ENCODE measurements around the gene HSD17B3. TPM values are rescaled to one million over a fixed set of nuclear protein-coding genes. Genes with fewer than 3 reads are reported as not detected.
A peak's percentile ranks its signal among the peaks of the same experiment; 100 is the strongest.
"Not testable (repeated sequence)": the region's sequence is repeated elsewhere in the genome, so short reads cannot be mapped to it uniquely, and the experiment has no call there.

The HSD17B3 gene
- total RNA-seq, 1 donor from 2014 or later: not detected

GRCh38 chr9:96201140-96201539 lies 100.8 kb downstream of the HSD17B3 start:
- DNase-seq (ENCODE audit: low read depth): no peak

- DNase-seq (ENCODE audit: low read depth): no peak
These were observed 103.0 kb downstream of the HSD17B3 start for GRCh38 chr9:96199006-96199405.

- no peak for DNase-seq (ENCODE audit: low read depth)
These were observed 106.4 kb downstream of the HSD17B3 start for GRCh38 chr9:96195541-96195940.

- DNase-seq (ENCODE audit: low read depth): peak; percentile 46
These were observed 108.7 kb downstream of the HSD17B3 start for GRCh38 chr9:96193236-96193755.

GRCh38 chr9:96192710-96193109 lies 109.3 kb downstream of the HSD17B3 start:
- peak; percentile 71 for DNase-seq (ENCODE audit: low read depth)

- no peak for DNase-seq (ENCODE audit: low read depth)
These were observed 112.0 kb downstream of the HSD17B3 start for GRCh38 chr9:96189995-96190394.

- not testable (repeated sequence) for DNase-seq (ENCODE audit: low read depth)
These were observed 112.4 kb downstream of the HSD17B3 start for GRCh38 chr9:96189581-96189980.

- no peak for DNase-seq (ENCODE audit: low read depth)
These were observed 113.4 kb downstream of the HSD17B3 start for GRCh38 chr9:96188571-96188970.

GRCh38 chr9:96187151-96187555 lies 114.8 kb downstream of the HSD17B3 start:
- peak; percentile 33 for DNase-seq (ENCODE audit: low read depth)

GRCh38 chr9:96186591-96187011 lies 115.4 kb downstream of the HSD17B3 start:
- DNase-seq (ENCODE audit: low read depth): no peak

- no peak for DNase-seq (ENCODE audit: low read depth)
These were observed 116.3 kb downstream of the HSD17B3 start for GRCh38 chr9:96185518-96186156.

Other genes starting within 250 kb of the HSD17B3 start
- gene SLC35D2, start 81.5 kb upstream of the HSD17B3 start, total RNA-seq: 14.5 and 14.7 TPM in 2 replicates
- gene ZNF367, start 116.2 kb upstream of the HSD17B3 start, total RNA-seq: 1.8 and 2.2 TPM in 2 replicates
- gene HABP4, start 148.0 kb upstream of the HSD17B3 start, total RNA-seq: 25.5 and 32.7 TPM in 2 replicates

All from myocyte (in vitro differentiated cells).